T-helper 1 cell treated with Interleukin-12 subunit alpha and Interleukin-12 subunit beta and Interleukin-4 antibody, amounts not matched to agents 30 ng/mL and 1 ng/mL, for 36 hours (primary cell): ENCODE data around the gene DNAJB4. TPM values are rescaled to one million over a fixed set of nuclear protein-coding genes. Genes with fewer than 3 reads are reported as not detected.

Experiments used
- intact Hi-C: fragments of 100-400 bp; cut with micrococcal nuclease; formaldehyde crosslinking; loops from one replicate; pipeline ENCODE4 v1.15.1; 2024
- total RNA-seq: library from RNA; stranded (reverse); gene quantifications from 2 replicates; pipeline ENCODE4 v1.2.3, GENCODE V29; 2022

DNAJB4 gene
- total RNA-seq, 1 donor from 2014 or later, result 9.5 TPM

GRCh38 chr1:78035121-78035520 lies 30.4 kb downstream of the DNAJB4 start:
- intact Hi-C loops, result no loop called here

- intact Hi-C loops, result no loop called here
Observed at GRCh38 chr1:78036450-78036849, 31.7 kb downstream of the DNAJB4 start.

GRCh38 chr1:78038071-78038470 lies 33.3 kb downstream of the DNAJB4 start:
- intact Hi-C loops, result no loop called here

- intact Hi-C loops, result no loop called here
Observed at GRCh38 chr1:78038491-78038939, 33.8 kb downstream of the DNAJB4 start.

GRCh38 chr1:78040484-78041089 lies 35.8 kb downstream of the DNAJB4 start:
- intact Hi-C loops, result no loop called here

GRCh38 chr1:78043436-78043835 lies 38.7 kb downstream of the DNAJB4 start:
- intact Hi-C loops, result no loop called here

- intact Hi-C loops, result loop anchor here (2.0 to 5.0 kb wide), 2 partner anchors 40 to 67 kb away; partner anchors contain the start of gene DNAJB4
Observed at GRCh38 chr1:78044796-78045562, 40.2 kb downstream of the DNAJB4 start.

GRCh38 chr1:78045563-78045925 lies 40.8 kb downstream of the DNAJB4 start:
- intact Hi-C loops, result loop anchor here (2.0 to 5.0 kb wide), 2 partner anchors 41 to 67 kb away; partner anchors contain the start of gene DNAJB4

GRCh38 chr1:78045926-78046778 lies 41.4 kb downstream of the DNAJB4 start, which contains the start of gene GIPC2:
GIPC2 (plus strand) TSS chr1:78045966; CDS start chr1:78046095, 129 bp downstream.
- intact Hi-C loops, result loop anchor here (2.0 to 5.0 kb wide), 2 partner anchors 41 to 66 kb away; partner anchors contain the start of gene DNAJB4

GRCh38 chr1:78047106-78047505 lies 42.4 kb downstream of the DNAJB4 start:
- intact Hi-C loops, result loop anchor here (5.0 kb wide), 1 partner anchor 65 kb away; no protein-coding TSS in a partner anchor

GRCh38 chr1:78047631-78048030 lies 42.9 kb downstream of the DNAJB4 start:
- intact Hi-C loops, result loop anchor here (5.0 kb wide), 1 partner anchor 65 kb away; no protein-coding TSS in a partner anchor

- intact Hi-C loops, result loop anchor here (5.0 kb wide), 1 partner anchor 64 kb away; no protein-coding TSS in a partner anchor
Observed at GRCh38 chr1:78048446-78048845, 43.7 kb downstream of the DNAJB4 start.

- intact Hi-C loops, result loop anchor here (5.0 kb wide), 1 partner anchor 63 kb away; no protein-coding TSS in a partner anchor
Observed at GRCh38 chr1:78049396-78049795, 44.7 kb downstream of the DNAJB4 start.

GRCh38 chr1:78051005-78051404 lies 46.3 kb downstream of the DNAJB4 start:
- intact Hi-C loops, result no loop called here

GRCh38 chr1:78052685-78053405 lies 48.1 kb downstream of the DNAJB4 start:
- intact Hi-C loops, result no loop called here

- intact Hi-C loops, result no loop called here
Observed at GRCh38 chr1:78053498-78053897, 48.8 kb downstream of the DNAJB4 start.

- intact Hi-C loops, result no loop called here
Observed at GRCh38 chr1:78054559-78054958, 49.8 kb downstream of the DNAJB4 start.

GRCh38 chr1:78054972-78055371 lies 50.2 kb downstream of the DNAJB4 start:
- intact Hi-C loops, result no loop called here

- intact Hi-C loops, result no loop called here
Observed at GRCh38 chr1:78055565-78056132, 50.9 kb downstream of the DNAJB4 start.

- intact Hi-C loops, result no loop called here
Observed at GRCh38 chr1:78058670-78059069, 53.9 kb downstream of the DNAJB4 start.
